ENCODE results near the gene M1AP.
"Not testable (repeated sequence)": the region's sequence is repeated elsewhere in the genome, so short reads cannot be mapped to it uniquely, and the experiment has no call there.

M1AP gene

GRCh38 chr2:74562126-74562775 lies 85.9 kb downstream of the M1AP start:
- no peak for DNase-seq

GRCh38 chr2:74561022-74561421 lies 87.1 kb downstream of the M1AP start:
- DNase-seq = not testable (repeated sequence)

GRCh38 chr2:74560591-74560990 lies 87.5 kb downstream of the M1AP start:
- DNase-seq = no peak

- no peak for DNase-seq
These were observed 88.2 kb downstream of the M1AP start for GRCh38 chr2:74559912-74560311.

GRCh38 chr2:74558284-74559230 lies 89.6 kb downstream of the M1AP start:
- DNase-seq = no peak

- no peak for DNase-seq
These were observed 91.2 kb downstream of the M1AP start for GRCh38 chr2:74556831-74557370.

GRCh38 chr2:74556159-74556558 lies 92.0 kb downstream of the M1AP start:
- DNase-seq = no peak

- no peak for DNase-seq
These were observed 92.5 kb downstream of the M1AP start for GRCh38 chr2:74555610-74556103.

GRCh38 chr2:74554820-74555531 lies 93.2 kb downstream of the M1AP start:
- peak; percentile 45 for DNase-seq

GRCh38 chr2:74553892-74554819 lies 94.0 kb downstream of the M1AP start, which contains the start of the genes DOK1 and LOXL3:
Gene DOK1, plus strand, starts transcription at chr2:74554720. Its CDS starts 35 bp downstream, at chr2:74554755.
Gene LOXL3, minus strand, starts transcription at chr2:74553942. Its CDS starts 1,308 bp downstream, at chr2:74552634.
- peak; percentile 86 for DNase-seq

GRCh38 chr2:74552914-74553811 lies 95.0 kb downstream of the M1AP start:
- no peak for DNase-seq

GRCh38 chr2:74551942-74552913 lies 95.9 kb downstream of the M1AP start:
- DNase-seq = no peak

GRCh38 chr2:74551530-74551929 lies 96.6 kb downstream of the M1AP start:
- no peak for DNase-seq

- DNase-seq = no peak
These were observed 97.9 kb downstream of the M1AP start for GRCh38 chr2:74550231-74550630.

- no peak for DNase-seq
These were observed 99.0 kb downstream of the M1AP start for GRCh38 chr2:74548900-74549826.

GRCh38 chr2:74548285-74548899 lies 99.7 kb downstream of the M1AP start:
- DNase-seq = no peak

- no peak for DNase-seq
These were observed 102.1 kb downstream of the M1AP start for GRCh38 chr2:74546004-74546403.

GRCh38 chr2:74544634-74545033 lies 103.5 kb downstream of the M1AP start:
- DNase-seq = peak; percentile 31
